ES-I3 (cell line): ENCODE data around the gene OR2AK2.
"Not testable (repeated sequence)": the region's sequence is repeated elsewhere in the genome, so short reads cannot be mapped to it uniquely, and the experiment has no call there.

Experiments
- H3K36me3 ChIP-seq: 2 replicates; pipeline ENCODE4 v1.6.1; 2013; ENCODE audit warnings: mild to moderate bottlenecking, low read length, control low read depth, moderate library complexity; ENCODE audit not compliant: insufficient read depth
- H3K4me1 ChIP-seq: 2 replicates; pipeline ENCODE4 v1.6.1; 2013; ENCODE audit warnings: mild to moderate bottlenecking, control low read depth, low read length; ENCODE audit not compliant: insufficient read depth
- H3K9ac ChIP-seq: 2 replicates; pipeline ENCODE4 v1.6.1; 2013; ENCODE audit warnings: low read depth, mild to moderate bottlenecking, low read length, moderate library complexity
- H3K9me3 ChIP-seq: 2 replicates; pipeline ENCODE4 v1.6.1; 2013; ENCODE audit warnings: mild to moderate bottlenecking, low read length, moderate library complexity; ENCODE audit not compliant: control insufficient read depth, insufficient read depth

The OR2AK2 gene

GRCh38 chr1:247964933-247965332, at the start of gene OR2AK2:
TSS of gene OR2AK2 (plus strand) at chr1:247965233. CDS start at chr1:247965377, 144 bp downstream.
- H3K9me3 ChIP-seq, result no peaks in the 10 kb centered on the region
- H3K36me3 ChIP-seq, result no peaks in the 10 kb centered on the region
- H3K9ac ChIP-seq, result no peak within 1 kb of the TSS
- H3K4me1 ChIP-seq, result peaks cover 5% of the 10 kb centered on the region; the same call in 1 of the 2 replicates

- H3K36me3 ChIP-seq, result no peaks in the 10 kb centered on the region
- no peaks in the 10 kb centered on the region for H3K9me3 ChIP-seq
- no peaks in the 10 kb centered on the region for H3K4me1 ChIP-seq
- H3K9ac ChIP-seq, result no peak within 1 kb of the TSS
These were observed 45.1 kb upstream of the OR2AK2 start, which contains the start of gene OR2T8 for GRCh38 chr1:247919952-247920351. TSS of gene OR2T8 (plus strand) at chr1:247920252. CDS start at chr1:247921018, 766 bp downstream.

DNA sequence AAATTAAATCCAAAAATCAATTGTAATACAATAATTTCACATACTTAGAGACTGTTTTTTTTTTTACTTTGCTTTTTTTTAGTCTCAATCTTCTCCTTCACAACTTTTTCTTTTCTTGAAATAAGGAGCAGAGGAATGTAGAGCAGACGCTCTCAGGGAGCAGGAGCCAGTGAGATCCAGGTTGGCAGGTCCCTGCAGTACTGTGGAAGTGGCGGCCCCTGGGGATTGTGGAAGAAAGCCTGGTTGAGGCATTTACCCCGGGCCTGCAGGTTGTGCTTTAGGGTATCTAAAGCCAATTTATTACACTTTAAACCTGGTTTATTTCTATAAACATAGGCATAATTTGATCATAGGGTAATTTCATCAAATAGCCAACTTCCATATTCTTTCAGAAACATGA, 41.1 kb upstream of the OR2AK2 start:
- Histone ChIP-seq H3K4me1 (no peaks in the 10 kb centered on the region), H3K9me3 (no peaks in the 10 kb centered on the region), H3K36me3 (no peaks in the 10 kb centered on the region), H3K9ac (no peak overlapping the region)

DNA sequence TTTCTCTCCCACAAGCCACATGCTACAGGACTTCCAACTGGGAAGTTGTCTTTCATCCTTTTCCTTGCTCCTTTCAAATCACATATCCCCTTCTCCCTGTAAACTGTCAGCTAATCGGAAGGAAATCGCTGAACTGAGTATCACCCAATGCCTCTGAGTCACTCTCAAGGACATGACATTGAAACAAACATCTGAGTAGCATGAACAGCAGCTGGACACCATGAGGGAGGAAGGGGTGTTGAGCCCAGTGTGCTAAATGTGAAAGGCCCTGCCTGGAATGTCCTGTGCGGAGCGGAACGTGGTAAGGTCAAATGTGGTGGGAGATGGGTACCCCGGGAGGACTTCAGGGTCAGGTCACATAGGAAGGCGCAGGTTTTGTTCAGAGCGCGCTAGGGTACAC, 40.2 kb upstream of the OR2AK2 start, which contains the start of gene OR2AJ1:
TSS of gene OR2AJ1 (plus strand) at position 22 of the 400 bp plus-strand sequence. CDS start 8,880 bp downstream, outside the sequence.
- no peaks in the 10 kb centered on the region for H3K9me3 ChIP-seq
- H3K9ac ChIP-seq, result no peak within 1 kb of the TSS
- H3K36me3 ChIP-seq, result no peaks in the 10 kb centered on the region
- no peaks in the 10 kb centered on the region for H3K4me1 ChIP-seq

GRCh38 chr1:247933989-247934388, 31.0 kb upstream of the OR2AK2 start:
- Histone ChIP-seq H3K9me3 (peaks cover 6% of the 10 kb centered on the region; the same call in 1 of the 2 replicates), H3K36me3 (no peaks in the 10 kb centered on the region), H3K9ac (no peak overlapping the region), H3K4me1 (no peaks in the 10 kb centered on the region)

- Histone ChIP-seq H3K36me3 (no peaks in the 10 kb centered on the region), H3K4me1 (no peaks in the 10 kb centered on the region), H3K9ac (no peak overlapping the region), H3K9me3 (peaks cover 6% of the 10 kb centered on the region; the same call in 1 of the 2 replicates)
These were observed 29.3 kb upstream of the OR2AK2 start for GRCh38 chr1:247935781-247936180.

DNA sequence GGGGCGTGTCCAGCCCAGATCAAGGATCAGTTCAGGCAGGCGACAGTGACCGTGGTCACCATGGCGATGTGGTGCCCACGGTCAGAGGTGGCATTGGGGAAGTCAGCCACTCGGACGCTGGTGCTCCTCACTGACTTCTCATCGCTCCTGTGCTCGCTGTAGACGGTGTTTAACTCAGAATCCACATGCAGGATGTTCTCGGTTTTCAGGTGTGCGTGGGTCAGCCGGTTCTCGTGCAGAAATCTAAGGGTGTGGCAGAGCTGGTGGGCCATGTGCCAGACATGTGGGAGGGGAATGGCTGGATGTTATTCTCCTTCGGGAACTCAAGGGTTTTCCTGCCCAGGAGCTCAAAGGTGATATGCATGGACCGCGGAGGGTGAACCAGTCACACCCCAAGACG, 28.6 kb upstream of the OR2AK2 start:
- H3K9ac ChIP-seq, result no peak overlapping the region
- no peaks in the 10 kb centered on the region for H3K4me1 ChIP-seq
- H3K36me3 ChIP-seq, result no peaks in the 10 kb centered on the region
- peaks cover 6% of the 10 kb centered on the region; the same call in 1 of the 2 replicates for H3K9me3 ChIP-seq

DNA sequence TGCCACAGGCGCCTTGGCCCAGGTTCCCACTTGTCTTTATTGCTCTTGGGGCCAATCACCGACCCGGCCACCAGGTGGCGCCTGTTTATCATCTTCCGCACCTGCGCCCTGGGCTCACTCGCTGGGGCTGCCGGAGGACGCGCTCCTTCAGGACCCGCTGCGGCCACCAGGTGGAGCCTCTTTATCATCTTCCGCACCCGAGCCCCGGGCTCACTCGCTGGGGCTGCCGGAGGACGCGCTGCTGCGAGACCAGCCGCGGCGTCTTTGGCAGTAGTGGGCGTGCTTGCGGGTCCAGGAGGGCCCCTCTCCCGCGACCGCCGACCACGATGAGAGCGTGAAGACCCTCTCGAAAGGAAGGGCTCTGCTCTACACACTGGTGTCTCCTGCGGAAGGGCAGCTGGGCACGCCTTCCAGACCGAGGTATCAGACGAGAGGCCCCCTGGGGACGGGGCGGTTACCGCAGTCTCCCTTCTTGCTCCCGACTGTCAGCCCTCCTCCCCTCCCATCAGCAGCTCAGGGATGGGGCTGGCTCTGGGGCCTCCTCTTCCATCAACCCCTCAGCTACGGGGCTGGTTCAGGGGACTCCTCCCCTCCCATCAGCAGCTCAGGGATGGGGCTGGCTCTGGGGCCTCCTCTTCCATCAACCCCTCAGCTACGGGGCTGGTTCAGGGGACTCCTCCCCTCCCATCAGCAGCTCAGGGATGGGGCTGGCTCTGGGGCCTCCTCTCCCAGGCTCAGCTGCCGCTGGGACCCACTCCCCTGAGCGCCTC, 27.9 kb upstream of the OR2AK2 start:
- H3K4me1 ChIP-seq, H3K36me3 ChIP-seq, H3K9me3 ChIP-seq: not testable (repeated sequence)
- peak overlapping the region; percentile 89 for H3K9ac ChIP-seq

DNA sequence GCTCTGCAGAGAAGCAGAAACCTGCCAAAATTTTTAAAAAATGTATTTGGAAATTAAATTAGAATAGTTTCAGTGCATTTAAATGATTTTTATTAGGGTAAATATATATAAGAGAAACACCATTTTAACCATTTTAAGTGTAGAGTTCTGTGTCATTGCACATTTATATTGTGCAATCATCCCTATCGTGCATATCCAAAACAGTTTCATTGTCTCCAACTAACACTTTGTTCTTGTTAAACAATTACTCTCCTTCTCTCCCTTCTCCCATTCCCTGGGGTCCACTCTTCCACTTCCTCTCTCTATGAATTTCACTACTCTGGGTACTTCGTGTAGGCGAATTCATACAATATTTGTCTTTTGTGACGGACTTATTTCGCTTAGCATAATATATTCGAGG, 22.4 kb upstream of the OR2AK2 start:
- Histone ChIP-seq H3K9ac (no peak overlapping the region), H3K4me1 (no peaks in the 10 kb centered on the region), H3K9me3 (no peaks in the 10 kb centered on the region), H3K36me3 (no peaks in the 10 kb centered on the region)

GRCh38 chr1:247948558-247948957, 16.5 kb upstream of the OR2AK2 start, which contains the start of gene OR2L8:
TSS of gene OR2L8 (plus strand) at chr1:247948858. CDS start at chr1:247948858, 0 bp downstream.
- Histone ChIP-seq H3K4me1 (no peaks in the 10 kb centered on the region), H3K9ac (no peak within 1 kb of the TSS), H3K9me3 (no peaks in the 10 kb centered on the region), H3K36me3 (no peaks in the 10 kb centered on the region)

GRCh38 chr1:247953408-247953807, 11.6 kb upstream of the OR2AK2 start:
- Histone ChIP-seq H3K9me3 (no peaks in the 10 kb centered on the region), H3K9ac (no peak overlapping the region), H3K36me3 (no peaks in the 10 kb centered on the region), H3K4me1 (no peaks in the 10 kb centered on the region)

GRCh38 chr1:247961791-247962190, 3.2 kb upstream of the OR2AK2 start:
- H3K9me3 ChIP-seq, result no peaks in the 10 kb centered on the region
- no peak overlapping the region for H3K9ac ChIP-seq
- no peaks in the 10 kb centered on the region for H3K36me3 ChIP-seq
- peaks cover 5% of the 10 kb centered on the region; the same call in 1 of the 2 replicates for H3K4me1 ChIP-seq

DNA sequence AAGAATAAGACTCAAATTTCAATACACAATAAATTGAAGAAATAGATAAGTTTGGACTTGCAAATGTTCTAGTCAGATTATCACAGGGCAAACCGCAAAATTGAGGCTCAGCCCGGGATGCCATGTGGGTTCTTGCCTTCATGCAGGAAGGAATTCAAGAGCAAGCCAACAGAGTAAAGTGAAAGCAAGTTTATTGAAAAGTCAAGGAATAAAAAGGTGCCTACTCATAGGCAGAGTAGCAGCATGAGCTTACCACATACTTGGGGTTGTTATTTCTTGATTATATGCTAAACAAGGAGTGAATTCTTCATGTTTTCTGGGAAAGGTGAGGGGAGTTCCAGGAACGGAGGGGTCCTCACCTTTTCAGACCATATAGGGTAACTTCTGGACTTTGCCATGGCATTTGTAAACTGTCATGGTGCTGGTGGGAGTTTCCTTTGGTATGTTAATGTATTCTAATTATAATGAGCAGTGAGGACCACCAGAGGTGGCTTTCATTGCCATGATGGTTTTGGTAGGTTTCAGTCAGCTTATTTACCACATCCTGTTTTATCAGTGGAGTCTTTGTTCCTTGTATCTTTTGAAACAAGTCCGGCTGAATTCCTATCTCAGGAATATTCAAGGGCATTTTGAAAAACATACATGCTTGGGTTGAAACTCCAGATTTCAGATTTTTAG, 2.0 kb upstream of the OR2AK2 start:
- no peak overlapping the region for H3K9ac ChIP-seq
- peaks cover 5% of the 10 kb centered on the region; the same call in 1 of the 2 replicates for H3K4me1 ChIP-seq
- no peaks in the 10 kb centered on the region for H3K9me3 ChIP-seq
- no peaks in the 10 kb centered on the region for H3K36me3 ChIP-seq

DNA sequence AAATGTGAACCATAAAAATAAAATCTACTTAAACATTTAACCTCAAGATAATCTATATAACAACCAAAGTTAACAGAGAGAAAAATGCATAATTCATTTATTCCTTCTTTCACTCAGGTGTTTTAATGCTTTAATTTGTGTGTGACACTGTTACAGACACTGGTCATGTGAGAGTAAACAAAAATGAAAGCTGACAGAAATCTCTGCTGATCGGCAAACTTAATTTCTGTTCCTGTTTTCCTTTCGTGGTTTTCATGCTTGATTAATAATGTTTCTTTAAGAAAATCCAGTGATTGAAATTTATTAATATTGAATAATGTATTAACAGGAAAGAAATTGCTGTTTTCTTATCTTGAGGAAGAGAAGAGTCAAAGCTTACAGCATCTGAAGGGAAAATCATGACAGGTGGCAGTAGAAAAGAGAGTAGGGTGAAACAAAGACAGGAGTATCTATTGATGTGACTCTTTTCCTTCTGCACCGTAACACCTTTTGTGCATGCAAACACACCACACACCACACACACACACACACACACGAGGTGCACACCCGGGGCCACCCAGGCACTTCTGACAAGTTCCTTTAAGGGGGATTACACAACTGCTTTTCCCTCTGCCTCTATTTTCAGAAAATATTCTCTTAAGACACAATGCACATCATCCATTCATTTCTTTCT, 1.6 kb downstream of the OR2AK2 start:
- no peak overlapping the region for H3K9ac ChIP-seq
- no peaks in the 10 kb centered on the region for H3K36me3 ChIP-seq
- H3K9me3 ChIP-seq, result no peaks in the 10 kb centered on the region
- H3K4me1 ChIP-seq, result peaks cover 5% of the 10 kb centered on the region; the same call in 1 of the 2 replicates
